RWPE2 (cell line): Measurements from ENCODE around the gene ARHGEF11.

Experiments used
- ATAC-seq: fragments of 200-7000 bp; cut with Tn5 transposase; 3 replicates; pipeline ENCODE4 v1.9.1; 2021; ENCODE audit warnings: low read depth
- DNase-seq: peaks from one replicate; pipeline ENCODE4 v3.0.0-alpha.2; 2020; ENCODE audit warnings: low spot score
- H3K27ac ChIP-seq: fragments of 450-650 bp; 2 replicates; pipeline ENCODE4 v1.5.1; 2017; ENCODE audit warnings: mild to moderate bottlenecking; ENCODE audit not compliant: poor library complexity, severe bottlenecking
- H3K27me3 ChIP-seq: fragments of 250-450 bp; sonication (Bioruptor Pico); 2 replicates; pipeline ENCODE4 v1.5.1; 2021; ENCODE audit warnings: mild to moderate bottlenecking, moderate library complexity; ENCODE audit not compliant: insufficient read depth, poor library complexity, severe bottlenecking
- H3K36me3 ChIP-seq: fragments of 250-450 bp; sonication (Bioruptor Pico); 2 replicates; pipeline ENCODE4 v1.5.1; 2020; ENCODE audit warnings: low read depth, mild to moderate bottlenecking, moderate library complexity
- H3K4me1 ChIP-seq: fragments of 250-450 bp; sonication (Bioruptor Pico); 2 replicates; pipeline ENCODE4 v1.5.1; 2021; ENCODE audit warnings: mild to moderate bottlenecking, moderate library complexity; ENCODE audit not compliant: insufficient read depth, poor library complexity, severe bottlenecking
- H3K4me3 ChIP-seq: fragments of 250-450 bp; sonication (Bioruptor Pico); 2 replicates; pipeline ENCODE4 v1.5.1; 2021; ENCODE audit warnings: mild to moderate bottlenecking, moderate library complexity; ENCODE audit not compliant: severe bottlenecking
- H3K9me3 ChIP-seq: fragments of 250-450 bp; sonication (Bioruptor Pico); 2 replicates; pipeline ENCODE4 v1.5.1; 2021; ENCODE audit warnings: mild to moderate bottlenecking, moderate library complexity; ENCODE audit not compliant: severe bottlenecking
- CTCF ChIP-seq: fragments of 450-650 bp; IDR thresholded peaks from one replicate; pipeline ENCODE4 v1.5.1; 2017; ENCODE audit warnings: mild to moderate bottlenecking, moderate library complexity; ENCODE audit not compliant: poor library complexity, severe bottlenecking

The ARHGEF11 gene

DNA sequence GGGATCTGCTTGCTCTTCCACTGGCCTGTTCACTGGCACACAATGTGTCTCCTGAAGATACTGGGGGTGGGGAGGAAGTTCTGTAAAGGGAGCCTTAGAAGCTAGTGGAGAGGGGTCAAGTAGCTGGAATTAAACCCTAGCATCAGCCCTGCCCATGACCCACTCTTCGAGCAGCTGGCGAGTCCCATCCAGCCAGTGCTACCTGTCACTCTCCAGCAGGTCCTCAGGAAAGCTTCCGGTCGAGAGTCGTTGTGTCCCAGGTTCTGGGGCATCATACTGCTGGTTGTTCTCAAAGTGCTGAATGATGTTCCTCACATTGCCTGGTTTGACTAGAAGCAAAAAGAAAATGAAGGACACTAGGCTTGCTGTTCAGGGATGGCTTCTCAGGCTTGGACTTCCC lies 94.2 kb downstream of the ARHGEF11 start:
- no peak for DNase-seq
- Histone ChIP-seq H3K36me3 (peaks cover 8% of the 10 kb centered on the region), H3K27ac (no peak overlapping the region), H3K27me3 (no peaks in the 10 kb centered on the region), H3K4me3 (no peak overlapping the region), H3K9me3 (no peaks in the 10 kb centered on the region), H3K4me1 (no peaks in the 10 kb centered on the region)
- no peak for ATAC-seq
- TF ChIP-seq CTCF: no peak

GRCh38 chr1:156949127-156949526 lies 96.4 kb downstream of the ARHGEF11 start:
- Histone ChIP-seq H3K9me3 (no peaks in the 10 kb centered on the region), H3K27ac (no peak overlapping the region), H3K27me3 (no peaks in the 10 kb centered on the region), H3K36me3 (peaks cover 6% of the 10 kb centered on the region; the same call in 1 of the 2 replicates), H3K4me1 (no peaks in the 10 kb centered on the region), H3K4me3 (no peak overlapping the region)
- DNase-seq: no peak
- ATAC-seq: no peak
- no peak for TF ChIP-seq CTCF

DNA sequence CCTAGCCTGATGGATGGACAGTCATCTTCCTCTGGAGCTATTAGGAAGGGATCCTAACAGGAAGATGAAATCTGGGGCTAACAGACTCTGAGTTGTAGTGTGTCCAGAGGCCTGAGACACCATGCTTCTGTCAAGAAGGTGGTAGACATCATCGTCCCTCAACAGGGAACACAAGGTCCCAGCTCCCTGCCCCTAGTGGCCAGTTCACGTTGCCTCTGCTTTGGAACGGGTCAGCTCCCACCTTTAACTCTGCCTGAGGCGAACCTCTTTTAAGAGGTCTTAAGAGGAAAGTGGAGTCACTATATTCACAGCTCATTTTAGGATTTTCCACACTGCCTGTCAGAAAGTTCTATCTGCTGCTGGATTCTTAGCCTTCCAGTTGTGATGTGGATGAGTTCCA lies 96.8 kb downstream of the ARHGEF11 start:
- Histone ChIP-seq H3K27ac (no peak overlapping the region), H3K9me3 (no peaks in the 10 kb centered on the region), H3K4me3 (no peak overlapping the region), H3K27me3 (no peaks in the 10 kb centered on the region), H3K36me3 (peaks cover 8% of the 10 kb centered on the region; the same call in 1 of the 2 replicates), H3K4me1 (no peaks in the 10 kb centered on the region)
- peak; percentile 5 for TF ChIP-seq CTCF
- DNase-seq: no peak
- ATAC-seq: no peak

GRCh38 chr1:156947818-156948525 lies 97.6 kb downstream of the ARHGEF11 start:
- Histone ChIP-seq H3K27me3 (no peaks in the 10 kb centered on the region), H3K9me3 (no peaks in the 10 kb centered on the region), H3K4me3 (no peak overlapping the region), H3K27ac (no peak overlapping the region), H3K36me3 (peaks cover 9% of the 10 kb centered on the region; the same call in 1 of the 2 replicates), H3K4me1 (no peaks in the 10 kb centered on the region)
- DNase-seq: peak; percentile 40
- ATAC-seq: no peak
- no peak for TF ChIP-seq CTCF

DNA sequence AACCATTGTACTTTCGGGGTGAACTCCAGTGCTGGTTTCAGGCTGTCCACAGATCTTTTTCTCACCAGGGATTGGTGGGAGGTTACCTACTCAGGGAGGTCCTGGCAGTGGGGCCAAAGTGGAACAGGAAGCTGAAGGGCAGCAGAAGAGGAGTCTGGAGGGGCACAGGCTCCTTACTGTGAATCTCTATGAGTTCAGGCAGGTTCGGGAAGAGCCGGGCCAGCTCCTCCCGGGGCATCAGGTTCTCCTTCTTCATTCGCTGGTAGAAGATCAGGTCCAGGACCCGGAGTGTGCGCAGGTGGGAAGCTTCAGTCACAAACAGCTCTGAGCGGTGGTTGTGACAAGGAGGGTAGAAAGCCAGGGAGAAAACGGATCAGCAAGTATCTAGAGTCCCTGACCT lies 98.4 kb downstream of the ARHGEF11 start:
- no peak for DNase-seq
- H3K27ac ChIP-seq: no peak overlapping the region
- H3K27me3 ChIP-seq: no peaks in the 10 kb centered on the region
- H3K36me3 ChIP-seq: peaks cover 9% of the 10 kb centered on the region; the same call in 1 of the 2 replicates
- no peaks in the 10 kb centered on the region for H3K4me1 ChIP-seq
- no peak overlapping the region for H3K4me3 ChIP-seq
- no peaks in the 10 kb centered on the region for H3K9me3 ChIP-seq
- TF ChIP-seq CTCF: no peak
- ATAC-seq: no peak
